Keratinocyte (primary cell): Measurements from ENCODE around the gene NYNRIN.

Experiments
- EZH2 ChIP-seq: IDR thresholded peaks from one replicate; pipeline ENCODE4 v1.6.1; 2012; ENCODE audit warnings: inconsistent platforms, mild to moderate bottlenecking, low read length, moderate library complexity
- TF ChIP-seq, protein P1 (sequence below), 3 experiments: IDR thresholded peaks in 1 of 3; conservative IDR thresholded peaks in 1 of 3; optimal IDR thresholded peaks in 1 of 3; 2 replicates in 2 of 3; 3 replicates in 1 of 3; pipeline versions ENCODE3 to v1.5.1; 2011; ENCODE audit warnings: low read length in 3 of 3, mild to moderate bottlenecking in 3 of 3, moderate library complexity in 2 of 3, control low read depth in 1 of 3, inconsistent platforms in 1 of 3; ENCODE audit not compliant: insufficient read depth in 2 of 3; ENCODE audit errors: extremely low read depth in 1 of 3

DNA sequence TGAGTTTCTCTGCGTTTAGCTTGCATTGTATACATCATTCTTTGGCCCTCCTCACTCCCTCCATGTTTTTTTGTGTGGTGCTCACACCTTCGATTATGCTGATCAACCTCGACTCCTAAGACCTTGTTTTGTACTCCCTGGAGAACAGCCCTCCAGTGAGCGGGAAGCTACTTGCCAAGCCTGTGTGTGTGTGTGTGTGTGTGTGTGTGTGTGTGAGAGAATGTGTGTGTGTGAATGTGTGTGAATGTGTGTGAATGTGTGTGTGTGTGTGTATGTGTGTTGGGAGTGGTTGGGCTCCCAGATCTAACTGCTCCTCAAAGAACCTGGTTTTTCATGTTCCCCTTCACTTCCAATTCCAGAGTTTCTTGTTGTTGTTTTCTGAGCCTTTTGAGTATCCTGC lies 6.0 kb downstream of the NYNRIN start:
- TF ChIP-seq, protein P1, sequence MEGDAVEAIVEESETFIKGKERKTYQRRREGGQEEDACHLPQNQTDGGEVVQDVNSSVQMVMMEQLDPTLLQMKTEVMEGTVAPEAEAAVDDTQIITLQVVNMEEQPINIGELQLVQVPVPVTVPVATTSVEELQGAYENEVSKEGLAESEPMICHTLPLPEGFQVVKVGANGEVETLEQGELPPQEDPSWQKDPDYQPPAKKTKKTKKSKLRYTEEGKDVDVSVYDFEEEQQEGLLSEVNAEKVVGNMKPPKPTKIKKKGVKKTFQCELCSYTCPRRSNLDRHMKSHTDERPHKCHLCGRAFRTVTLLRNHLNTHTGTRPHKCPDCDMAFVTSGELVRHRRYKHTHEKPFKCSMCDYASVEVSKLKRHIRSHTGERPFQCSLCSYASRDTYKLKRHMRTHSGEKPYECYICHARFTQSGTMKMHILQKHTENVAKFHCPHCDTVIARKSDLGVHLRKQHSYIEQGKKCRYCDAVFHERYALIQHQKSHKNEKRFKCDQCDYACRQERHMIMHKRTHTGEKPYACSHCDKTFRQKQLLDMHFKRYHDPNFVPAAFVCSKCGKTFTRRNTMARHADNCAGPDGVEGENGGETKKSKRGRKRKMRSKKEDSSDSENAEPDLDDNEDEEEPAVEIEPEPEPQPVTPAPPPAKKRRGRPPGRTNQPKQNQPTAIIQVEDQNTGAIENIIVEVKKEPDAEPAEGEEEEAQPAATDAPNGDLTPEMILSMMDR (optimal IDR thresholded peaks at IDR 0.05 in 1 of 3, IDR thresholded peaks at IDR 0.05 in 1 of 3, conservative IDR thresholded peaks at IDR 0.05 in 1 of 3; ENCODE audit: extremely low read depth in 1 of 3, insufficient read depth in 2 of 3, low read length in 3 of 3) = no peak
- TF ChIP-seq EZH2 = no peak
